NOMO-1 (cell line): ENCODE results near the gene MED12.

Experiments
- DNase-seq, 2 experiments: peaks; one replicate each; lab custom pipeline; 2025; ENCODE audit not compliant: unreplicated experiment in 2 of 2; lab: John Stamatoyannopoulos, UW

Gene MED12

GRCh38 chrX:71118032-71118984, at the start of gene MED12:
Gene MED12, plus strand, starts transcription at chrX:71118596. Its CDS starts 159 bp downstream, at chrX:71118755.
- peak; percentile 52 to 73 for DNase-seq

GRCh38 chrX:71070531-71070930, 47.9 kb upstream of the MED12 start:
- no peak for DNase-seq

- no peak for DNase-seq
Measured at GRCh38 chrX:71081330-71082123, 36.9 kb upstream of the MED12 start.

- DNase-seq, result no peak
Measured at GRCh38 chrX:71082124-71082647, 36.2 kb upstream of the MED12 start.

GRCh38 chrX:71082822-71083221, 35.6 kb upstream of the MED12 start:
- no peak for DNase-seq

- DNase-seq, result no peak
Measured at GRCh38 chrX:71085900-71086299, 32.5 kb upstream of the MED12 start.

- DNase-seq, result no peak
Measured at GRCh38 chrX:71091263-71091662, 27.1 kb upstream of the MED12 start.

- DNase-seq, result no peak
Measured at GRCh38 chrX:71095033-71095432, 23.4 kb upstream of the MED12 start.

- peak; percentile 73 to 78 for DNase-seq
Measured at GRCh38 chrX:71095555-71095980, 22.8 kb upstream of the MED12 start, which contains the start of gene FOXO4. Gene FOXO4, plus strand, starts transcription at chrX:71095851. Its CDS starts 678 bp downstream, at chrX:71096529.

- DNase-seq, result peak in 1 of 2 experiments; percentile 13
Measured at GRCh38 chrX:71095981-71096759, 22.2 kb upstream of the MED12 start.

GRCh38 chrX:71096760-71097032, 21.7 kb upstream of the MED12 start:
- DNase-seq, result no peak

GRCh38 chrX:71098302-71098701, 20.1 kb upstream of the MED12 start:
- peak; percentile 65 to 69 for DNase-seq

GRCh38 chrX:71098951-71099506, 19.4 kb upstream of the MED12 start:
- no peak for DNase-seq

GRCh38 chrX:71099736-71100135, 18.7 kb upstream of the MED12 start:
- DNase-seq, result no peak

GRCh38 chrX:71100581-71101505, 17.6 kb upstream of the MED12 start:
- no peak for DNase-seq

- DNase-seq, result no peak
Measured at GRCh38 chrX:71102292-71102691, 16.1 kb upstream of the MED12 start.

- peak in 1 of 2 experiments; percentile 4 for DNase-seq
Measured at GRCh38 chrX:71103110-71103983, 15.0 kb upstream of the MED12 start.

GRCh38 chrX:71105628-71106027, 12.8 kb upstream of the MED12 start:
- DNase-seq, result no peak
